ENCODE data around the gene DGKI.

GRCh38 chr7:137354961-137355360 is 491.8 kb downstream of the DGKI start:
- TF ChIP-seq GATA2 (IDR thresholded peaks at IDR 0.05; ENCODE audit: low read depth, low read length) (no peak), GATA3 (IDR thresholded peaks at IDR 0.05; ENCODE audit: low read depth, low read length) (no peak)

All from SH-SY5Y (cell line).